GM19397 (cell line): ENCODE data around the gene BMERB1.
"Not testable (repeated sequence)": the region's sequence is repeated elsewhere in the genome, so short reads cannot be mapped to it uniquely, and the experiment has no call there.

ENCODE experiments used
- ATAC-seq: cut with Tn5 transposase; IDR thresholded peaks from one replicate; pipeline ENCODE4 v1.9.1; 2021; ENCODE audit warnings: mild to moderate bottlenecking, moderate library complexity; ENCODE audit not compliant: unreplicated experiment

The BMERB1 gene

GRCh38 chr16:15519790-15520189 is 85.4 kb downstream of the BMERB1 start:
- no peak for ATAC-seq

GRCh38 chr16:15521390-15521757 is 87.0 kb downstream of the BMERB1 start:
- no peak for ATAC-seq

DNA sequence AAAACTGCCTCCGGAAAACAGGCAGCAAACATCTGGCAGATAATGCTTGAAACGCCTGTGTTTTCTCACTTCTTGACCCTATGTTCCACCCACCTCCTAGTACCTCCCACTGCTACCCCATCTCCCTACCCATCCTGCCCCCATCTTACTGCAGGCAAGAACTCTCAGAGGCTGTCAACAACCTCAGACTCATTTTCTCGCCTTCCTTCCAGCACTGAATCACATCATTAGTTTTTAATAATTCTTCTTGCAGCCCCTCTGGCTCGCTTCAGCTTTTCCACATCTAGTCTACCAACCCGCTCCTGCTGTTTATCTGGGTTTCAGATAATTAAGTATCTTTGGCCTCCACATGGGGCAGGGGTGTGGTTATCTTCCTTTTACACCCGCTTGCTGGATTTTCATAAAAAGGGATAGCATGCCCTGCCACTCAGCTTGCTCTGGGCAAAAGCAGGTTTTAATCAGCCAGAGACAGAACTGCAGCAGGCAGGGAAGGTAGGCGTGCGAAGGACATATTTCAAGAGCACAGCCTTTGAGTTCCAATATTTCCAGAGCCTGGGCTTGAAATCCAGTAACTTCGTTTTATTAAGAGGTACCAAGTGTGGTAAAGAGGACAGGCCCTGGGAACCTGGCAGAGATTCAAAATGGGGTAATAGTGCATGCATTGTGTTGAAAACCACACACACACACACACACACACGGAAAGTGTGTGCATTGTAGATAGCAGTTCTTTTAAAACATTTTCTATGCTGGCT is 87.5 kb downstream of the BMERB1 start:
- ATAC-seq = no peak

GRCh38 chr16:15523092-15523541 is 88.7 kb downstream of the BMERB1 start:
- ATAC-seq = no peak

DNA sequence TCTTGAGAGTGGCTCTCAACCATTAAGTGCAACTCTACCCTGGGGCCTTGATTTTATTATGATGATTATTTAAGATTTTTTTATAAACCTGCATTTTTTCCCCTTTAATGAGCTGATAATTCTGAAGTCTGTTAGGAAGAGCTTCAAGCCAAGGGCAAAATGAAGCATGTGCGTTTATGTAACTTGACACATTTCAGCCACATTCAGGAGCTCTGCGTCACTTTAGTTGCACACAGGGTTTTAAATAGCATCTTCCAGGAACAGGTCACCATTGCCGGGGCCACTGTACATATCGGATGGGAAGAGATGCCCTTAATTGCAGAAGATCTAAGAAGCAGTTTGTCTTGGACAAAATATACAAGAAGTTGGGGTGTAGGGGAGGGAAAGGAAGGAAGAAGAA is 89.6 kb downstream of the BMERB1 start:
- no peak for ATAC-seq

- ATAC-seq = no peak
Measured at GRCh38 chr16:15524966-15525365, 90.6 kb downstream of the BMERB1 start.

GRCh38 chr16:15526097-15526496 is 91.7 kb downstream of the BMERB1 start:
- ATAC-seq = no peak

- ATAC-seq = no peak
Measured at GRCh38 chr16:15526731-15527130, 92.3 kb downstream of the BMERB1 start.

DNA sequence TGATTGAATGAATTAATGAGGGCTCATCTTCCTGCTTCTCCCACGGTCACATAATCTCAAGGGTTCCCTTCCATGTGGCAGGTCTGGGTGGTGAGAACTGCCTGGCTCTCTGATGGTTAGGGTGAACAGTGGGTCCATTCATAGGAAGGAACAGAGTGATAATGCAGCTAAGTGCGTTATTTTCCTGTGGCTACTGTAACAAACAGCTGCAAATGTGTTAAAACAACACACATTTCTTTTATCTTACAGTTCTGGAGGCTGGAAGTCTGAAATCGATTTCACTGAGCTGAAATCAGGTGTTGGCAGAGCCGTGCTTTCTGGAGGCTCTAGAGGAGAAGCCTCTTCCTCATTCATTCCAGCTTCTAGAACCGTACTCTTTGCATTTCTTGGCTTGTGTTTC is 95.3 kb downstream of the BMERB1 start:
- no peak for ATAC-seq

- no peak for ATAC-seq
Measured at GRCh38 chr16:15530085-15530484, 95.7 kb downstream of the BMERB1 start.

- ATAC-seq = no peak
Measured at GRCh38 chr16:15532825-15533224, 98.4 kb downstream of the BMERB1 start.

DNA sequence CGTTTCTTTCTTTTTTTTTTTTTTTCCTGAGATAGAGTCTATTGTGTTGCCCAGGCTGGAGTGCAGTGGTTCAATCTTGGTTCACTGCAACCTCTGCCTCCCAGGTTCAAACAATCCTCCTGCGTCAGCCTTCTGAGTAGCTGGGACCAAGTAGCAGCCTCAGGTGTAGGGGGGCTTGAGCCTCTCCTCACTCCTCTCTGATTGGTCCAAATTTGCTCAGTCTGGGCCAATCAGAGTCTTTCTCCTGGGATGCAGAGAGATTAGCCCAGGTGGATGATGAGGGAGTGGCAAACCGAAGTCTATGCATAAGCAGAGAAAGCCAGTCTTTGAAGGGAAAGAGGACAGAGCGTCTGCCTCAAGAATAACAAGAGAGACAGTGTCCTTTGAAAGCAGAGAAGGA is 99.0 kb downstream of the BMERB1 start:
- no peak for ATAC-seq

DNA sequence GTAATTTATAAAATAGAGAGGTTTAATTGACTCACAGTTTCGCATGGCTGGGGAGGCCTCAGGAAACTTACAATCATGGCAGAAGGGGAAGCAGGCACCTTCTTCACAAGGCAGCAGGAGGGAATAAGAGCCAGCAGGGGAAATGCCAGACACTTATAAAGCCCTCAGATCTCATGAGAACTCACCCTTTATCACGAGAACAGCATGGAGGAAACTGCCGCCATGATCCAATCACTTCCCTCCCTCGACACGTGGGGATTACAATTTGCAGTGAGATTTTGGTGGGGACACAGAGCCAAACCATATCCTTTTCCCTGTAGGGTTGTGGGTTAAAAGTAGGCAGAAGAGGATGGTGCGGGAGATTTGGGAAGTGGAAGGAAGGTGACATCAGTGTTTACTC is 101.4 kb downstream of the BMERB1 start:
- ATAC-seq = no peak

- no peak for ATAC-seq
Measured at GRCh38 chr16:15536843-15537242, 102.5 kb downstream of the BMERB1 start.

DNA sequence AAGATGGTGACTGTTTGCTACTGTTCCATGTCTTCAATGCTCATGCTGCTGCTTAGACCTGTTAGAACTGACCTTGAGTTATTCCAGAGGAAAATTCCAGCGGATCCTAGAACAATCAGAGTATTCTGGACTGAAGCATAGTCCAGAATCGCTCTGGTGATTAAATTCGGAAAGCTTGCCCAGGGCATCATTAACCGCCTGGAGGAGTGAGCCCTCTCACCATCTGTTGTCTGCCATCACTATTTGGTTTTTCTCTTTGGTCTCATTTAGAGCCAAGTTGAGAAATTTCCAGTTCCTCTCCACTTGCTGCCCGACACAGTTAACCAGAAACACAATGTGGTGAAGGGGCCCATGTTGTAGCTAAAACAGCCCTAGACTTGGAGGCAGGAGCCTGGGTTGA is 104.1 kb downstream of the BMERB1 start:
- no peak for ATAC-seq

DNA sequence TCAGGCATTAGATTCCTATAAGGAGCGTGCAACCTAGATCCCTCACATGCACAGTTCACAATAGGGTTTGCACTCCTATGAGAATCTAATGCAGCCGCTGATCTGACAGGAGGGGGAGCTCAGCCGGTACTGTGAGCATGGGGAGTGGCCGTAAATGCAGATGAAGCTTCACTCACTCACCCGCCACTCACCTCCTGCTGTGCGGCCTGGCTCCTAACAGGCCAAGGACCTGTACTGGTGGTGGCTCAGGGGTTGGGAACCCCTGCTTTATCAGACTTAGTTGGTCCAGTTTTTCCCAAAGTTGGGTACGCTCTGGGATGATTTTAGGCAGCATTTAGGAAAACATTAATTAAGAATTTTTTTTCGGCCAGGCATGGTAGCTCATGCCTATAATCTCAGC is 104.8 kb downstream of the BMERB1 start:
- ATAC-seq = no peak

DNA sequence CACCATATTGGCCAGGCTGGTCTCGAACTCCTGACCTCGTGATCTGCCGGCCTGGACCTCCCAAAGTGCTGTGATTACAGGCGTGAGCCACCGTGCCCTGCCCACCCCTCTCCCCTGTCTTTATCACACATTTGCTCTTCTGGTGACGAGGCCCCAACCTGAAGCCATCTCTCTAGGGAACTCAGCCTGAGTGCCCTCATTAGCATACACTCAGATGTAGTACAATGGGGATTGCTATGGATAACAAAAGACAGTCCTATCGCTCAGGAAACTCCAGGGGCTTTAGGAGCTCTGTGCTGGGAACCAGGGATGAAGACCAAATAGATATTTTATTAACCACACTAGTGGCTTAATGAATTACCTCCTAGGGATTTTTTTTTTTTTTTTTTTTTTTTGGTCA is 107.9 kb downstream of the BMERB1 start:
- no peak for ATAC-seq

DNA sequence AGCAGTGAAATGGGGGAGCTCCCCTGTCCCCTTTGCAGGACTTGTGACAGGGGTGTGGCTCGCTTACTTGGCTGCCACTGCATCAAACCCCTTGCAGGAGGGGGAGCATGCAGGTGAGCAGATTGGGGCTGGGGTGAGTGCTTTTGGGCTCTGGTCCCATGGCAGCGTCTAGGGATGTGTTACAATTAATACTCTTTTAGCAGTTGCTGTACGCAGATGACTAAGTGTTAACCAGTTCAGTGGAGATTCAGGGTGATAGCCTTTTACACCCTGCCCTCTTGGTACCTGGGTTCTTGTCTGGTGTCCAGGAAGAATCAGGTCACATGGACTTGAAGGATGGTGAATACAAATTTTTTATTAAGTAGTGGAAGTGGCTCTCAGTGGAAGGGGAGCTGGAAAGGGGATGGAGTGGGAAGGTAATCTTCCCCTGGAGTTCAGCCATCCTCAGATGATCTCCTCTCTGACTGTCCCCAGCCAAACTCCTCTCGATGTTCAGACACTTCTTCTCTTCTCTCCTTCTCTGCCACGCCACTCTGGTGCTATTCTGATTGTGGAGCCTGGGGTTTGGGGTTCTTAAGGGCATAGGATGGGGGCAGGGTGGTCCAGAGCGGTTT is 108.5 kb downstream of the BMERB1 start:
- ATAC-seq = no peak

DNA sequence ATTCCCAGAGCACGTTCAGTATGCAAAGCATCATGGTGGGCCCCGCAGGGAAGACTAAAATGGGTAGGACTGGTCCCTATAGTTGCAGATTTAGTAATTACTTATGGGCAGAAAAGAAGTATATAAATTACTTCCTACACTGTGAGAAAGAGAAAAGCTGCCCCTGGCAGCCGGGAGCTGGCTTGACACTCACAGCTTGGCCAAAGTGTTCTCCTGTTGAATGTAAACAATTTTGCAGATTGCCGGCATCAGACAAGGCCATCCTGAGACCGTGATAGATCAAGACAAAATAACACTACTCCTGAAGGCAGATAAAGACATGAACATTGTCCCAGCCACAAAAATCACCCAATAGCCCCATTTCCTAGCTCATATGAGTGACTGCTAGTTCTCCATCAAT is 110.0 kb downstream of the BMERB1 start:
- ATAC-seq = no peak

DNA sequence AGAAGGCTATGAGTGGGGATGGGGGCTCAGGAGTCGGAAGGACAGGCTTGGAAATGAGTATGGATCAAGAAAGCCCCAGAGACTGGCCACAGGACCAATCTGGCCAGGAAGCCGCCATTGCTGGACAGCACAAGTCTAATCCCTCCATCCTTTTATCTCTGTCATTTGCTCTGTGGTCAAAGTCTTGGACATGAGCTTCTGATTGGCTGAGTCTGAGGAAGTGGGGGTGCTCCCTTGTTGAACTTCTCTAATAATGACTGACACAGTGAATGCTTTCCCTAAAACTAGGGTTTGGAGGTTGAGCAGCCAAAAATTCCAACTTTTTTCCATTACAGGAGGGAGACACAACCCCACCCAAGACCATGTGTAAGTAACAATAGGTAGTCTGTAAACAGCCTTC is 111.2 kb downstream of the BMERB1 start:
- no peak for ATAC-seq

- not testable (repeated sequence) for ATAC-seq
Measured at GRCh38 chr16:15547072-15547767, 112.8 kb downstream of the BMERB1 start.

GRCh38 chr16:15547768-15548096 is 113.3 kb downstream of the BMERB1 start:
- ATAC-seq = no peak
